ENCODE measurements around the gene MFNG. TPM values are rescaled to one million over a fixed set of nuclear protein-coding genes. Genes with fewer than 3 reads are reported as not detected.

Gene MFNG
- total RNA-seq, 2 donors from 2014 or later = 9.9 to 19.5 TPM

DNA sequence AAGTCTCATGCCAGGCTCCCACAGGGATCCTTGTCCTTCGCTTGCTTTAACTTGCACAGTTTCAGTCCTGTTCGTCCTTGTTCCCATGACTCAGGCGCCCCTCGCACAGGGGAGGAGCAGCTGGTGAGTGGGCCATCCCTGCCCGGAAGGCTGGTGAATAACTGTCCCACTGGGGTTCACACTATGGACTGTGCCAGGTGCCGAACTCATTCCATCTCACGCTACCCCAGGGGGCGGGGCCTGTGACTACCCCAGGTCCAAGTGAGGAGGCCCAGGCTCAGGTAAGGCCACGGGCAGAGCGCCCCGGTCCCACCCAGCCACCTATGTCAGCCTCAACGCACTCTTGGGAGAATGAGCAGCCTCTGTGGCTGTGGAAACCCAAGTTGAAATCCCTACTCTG lies 40.2 kb upstream of the MFNG start:
- no peak for DNase-seq (ENCODE audit: low spot score)
- H3K4me1 ChIP-seq = peaks cover 0 to 14% of the 10 kb centered on the region in 2 donors
- no peak overlapping the region for H3K27ac ChIP-seq
- no peaks in the 10 kb centered on the region for H3K36me3 ChIP-seq
- no peaks in the 10 kb centered on the region for H3K27me3 ChIP-seq
- TF ChIP-seq, protein P1, sequence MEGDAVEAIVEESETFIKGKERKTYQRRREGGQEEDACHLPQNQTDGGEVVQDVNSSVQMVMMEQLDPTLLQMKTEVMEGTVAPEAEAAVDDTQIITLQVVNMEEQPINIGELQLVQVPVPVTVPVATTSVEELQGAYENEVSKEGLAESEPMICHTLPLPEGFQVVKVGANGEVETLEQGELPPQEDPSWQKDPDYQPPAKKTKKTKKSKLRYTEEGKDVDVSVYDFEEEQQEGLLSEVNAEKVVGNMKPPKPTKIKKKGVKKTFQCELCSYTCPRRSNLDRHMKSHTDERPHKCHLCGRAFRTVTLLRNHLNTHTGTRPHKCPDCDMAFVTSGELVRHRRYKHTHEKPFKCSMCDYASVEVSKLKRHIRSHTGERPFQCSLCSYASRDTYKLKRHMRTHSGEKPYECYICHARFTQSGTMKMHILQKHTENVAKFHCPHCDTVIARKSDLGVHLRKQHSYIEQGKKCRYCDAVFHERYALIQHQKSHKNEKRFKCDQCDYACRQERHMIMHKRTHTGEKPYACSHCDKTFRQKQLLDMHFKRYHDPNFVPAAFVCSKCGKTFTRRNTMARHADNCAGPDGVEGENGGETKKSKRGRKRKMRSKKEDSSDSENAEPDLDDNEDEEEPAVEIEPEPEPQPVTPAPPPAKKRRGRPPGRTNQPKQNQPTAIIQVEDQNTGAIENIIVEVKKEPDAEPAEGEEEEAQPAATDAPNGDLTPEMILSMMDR (IDR thresholded peaks at IDR 0.05) = no peak
- H3K9me3 ChIP-seq = no peaks in the 10 kb centered on the region
- no peak overlapping the region for H3K4me3 ChIP-seq

DNA sequence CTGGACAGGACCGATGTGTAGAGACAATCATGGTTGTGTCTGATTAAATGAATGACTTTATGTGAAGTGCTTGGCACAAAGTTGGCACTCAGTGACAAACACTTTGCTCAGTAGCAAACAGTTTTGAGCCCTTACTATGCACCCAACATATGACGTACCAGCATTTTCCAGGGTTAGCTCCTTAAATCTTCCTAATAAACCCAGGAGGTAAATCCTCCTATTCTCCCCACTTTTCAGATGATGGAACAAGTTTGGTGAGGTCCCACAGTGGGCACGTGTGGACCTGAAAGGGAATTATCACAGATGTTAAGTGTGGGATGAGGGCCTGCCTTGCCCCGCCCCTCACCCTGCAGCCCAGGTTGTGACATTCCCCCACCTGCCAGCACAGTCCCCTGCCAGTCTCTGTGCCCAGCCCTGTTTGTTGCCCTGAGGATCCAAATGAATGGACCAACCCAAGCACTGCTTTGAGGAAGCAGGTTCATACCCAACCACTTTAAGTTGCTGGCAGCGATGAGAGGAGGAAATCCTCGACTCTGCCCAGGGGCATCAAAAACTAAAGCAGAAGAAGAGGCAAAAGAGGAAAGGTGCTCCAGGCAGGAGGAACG lies 39.7 kb upstream of the MFNG start:
- DNase-seq (ENCODE audit: low spot score) = no peak
- peaks cover 0 to 19% of the 10 kb centered on the region in 2 donors for H3K4me1 ChIP-seq

DNA sequence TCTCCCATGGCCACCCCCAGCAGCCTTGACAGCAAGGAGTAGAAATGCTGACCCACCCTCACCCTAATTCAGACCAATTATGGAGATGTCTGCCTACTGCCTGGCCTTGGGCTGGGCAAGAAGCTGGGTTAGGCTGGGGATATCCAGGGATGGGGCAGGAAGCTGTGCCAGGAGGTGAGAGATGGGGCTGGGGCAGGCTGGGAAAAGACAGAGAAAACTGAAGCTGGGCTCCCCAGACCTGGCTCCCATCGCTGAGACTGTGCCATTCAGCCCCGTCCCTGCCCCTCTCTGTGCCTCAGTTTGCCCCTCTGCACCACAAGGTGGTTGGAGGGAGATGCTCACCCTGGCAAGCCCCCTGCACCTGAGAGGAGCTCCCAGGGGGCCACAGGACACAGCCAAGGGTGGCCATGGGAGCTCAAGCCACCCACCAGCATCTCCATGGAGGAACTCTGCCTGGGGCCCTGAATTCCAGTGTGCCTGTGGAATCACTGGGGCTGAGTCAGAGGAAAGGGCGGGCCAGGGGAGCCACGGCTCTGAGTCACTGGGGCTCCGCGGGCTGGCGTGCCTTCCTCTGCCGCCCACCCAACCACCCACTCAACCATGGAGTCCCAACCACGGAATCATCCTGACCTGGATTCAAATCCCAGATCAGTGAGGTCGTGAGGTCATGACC lies 39.0 kb upstream of the MFNG start:
- DNase-seq (ENCODE audit: low spot score) = no peak
- Histone ChIP-seq H3K36me3 (no peaks in the 10 kb centered on the region), H3K27me3 (no peaks in the 10 kb centered on the region), H3K27ac (no peak overlapping the region), H3K4me3 (no peak overlapping the region), H3K9me3 (no peaks in the 10 kb centered on the region), H3K4me1 (peaks cover 0 to 25% of the 10 kb centered on the region in 2 donors)
- TF ChIP-seq, protein P1 (IDR thresholded peaks at IDR 0.05) = no peak

More for the DNA sequence above, 39.7 kb upstream of the MFNG start:
- TF ChIP-seq, protein P1 (IDR thresholded peaks at IDR 0.05) = no peak
- Histone ChIP-seq H3K36me3 (no peaks in the 10 kb centered on the region), H3K9me3 (no peaks in the 10 kb centered on the region), H3K4me3 (no peak overlapping the region), H3K27ac (no peak overlapping the region), H3K27me3 (no peaks in the 10 kb centered on the region)

DNA sequence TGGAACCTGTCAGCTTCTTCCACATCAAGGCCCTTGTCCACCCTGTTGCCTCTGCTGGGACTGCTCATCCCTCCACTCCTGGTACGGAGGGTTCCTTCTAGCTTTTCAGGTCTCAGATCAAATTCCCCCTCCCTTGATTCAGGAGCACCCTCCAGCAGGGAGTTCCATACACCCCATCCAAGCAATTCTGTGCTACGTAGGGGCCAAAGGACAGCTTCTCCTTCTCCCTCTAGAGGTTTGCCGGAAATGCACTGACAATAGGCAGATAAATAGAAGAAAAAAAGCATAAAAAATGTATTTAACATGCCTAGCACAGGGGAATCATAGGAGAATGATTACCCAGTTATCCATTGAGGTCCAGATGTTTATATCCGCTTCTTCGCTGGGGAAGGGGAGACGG lies 36.3 kb upstream of the MFNG start:
- Histone ChIP-seq H3K4me3 (no peak overlapping the region), H3K4me1 (peaks cover 0 to 33% of the 10 kb centered on the region in 2 donors), H3K27me3 (no peaks in the 10 kb centered on the region), H3K9me3 (no peaks in the 10 kb centered on the region), H3K36me3 (no peaks in the 10 kb centered on the region), H3K27ac (no peak overlapping the region)
- TF ChIP-seq, protein P1 (IDR thresholded peaks at IDR 0.05) = no peak
- no peak for DNase-seq (ENCODE audit: low spot score)

DNA sequence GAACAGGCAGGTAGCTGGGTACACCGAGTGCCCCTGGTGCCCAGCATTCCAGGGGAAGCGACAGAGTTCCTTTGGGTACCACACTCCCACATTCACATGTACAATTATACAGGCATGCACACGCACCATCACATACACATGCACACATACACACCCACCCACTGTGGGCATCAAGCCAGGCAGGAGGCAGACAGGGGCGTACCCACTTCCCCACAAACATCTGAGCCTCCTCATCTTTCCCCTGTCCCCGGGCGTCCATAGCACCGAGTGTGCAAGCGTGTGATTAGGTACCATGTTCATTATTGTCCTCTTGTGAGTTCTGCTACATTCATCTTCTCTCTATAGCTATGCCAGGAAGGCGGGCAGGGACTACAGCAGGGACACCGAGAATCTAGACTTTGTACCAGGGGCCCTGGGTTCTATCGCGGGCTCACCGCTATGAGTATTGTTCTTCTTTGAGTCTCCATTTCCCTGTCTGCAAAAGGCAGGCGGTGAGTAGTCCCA lies 35.1 kb upstream of the MFNG start:
- Histone ChIP-seq H3K27me3 (no peaks in the 10 kb centered on the region), H3K36me3 (no peaks in the 10 kb centered on the region), H3K27ac (no peak overlapping the region), H3K4me3 (no peak overlapping the region), H3K9me3 (no peaks in the 10 kb centered on the region), H3K4me1 (peaks cover 0 to 33% of the 10 kb centered on the region in 2 donors)
- no peak for DNase-seq (ENCODE audit: low spot score)
- TF ChIP-seq, protein P1 (IDR thresholded peaks at IDR 0.05) = no peak
